HS-27A (cell line): Measurements from ENCODE around the gene GRK5.
"Not testable (repeated sequence)": the region's sequence is repeated elsewhere in the genome, so short reads cannot be mapped to it uniquely, and the experiment has no call there.

Experiments used
- DNase-seq: peaks from one replicate; pipeline ENCODE4 v3.0.0-alpha.2; 2012; ENCODE audit warnings: low read depth, missing footprints

GRK5 gene

DNA sequence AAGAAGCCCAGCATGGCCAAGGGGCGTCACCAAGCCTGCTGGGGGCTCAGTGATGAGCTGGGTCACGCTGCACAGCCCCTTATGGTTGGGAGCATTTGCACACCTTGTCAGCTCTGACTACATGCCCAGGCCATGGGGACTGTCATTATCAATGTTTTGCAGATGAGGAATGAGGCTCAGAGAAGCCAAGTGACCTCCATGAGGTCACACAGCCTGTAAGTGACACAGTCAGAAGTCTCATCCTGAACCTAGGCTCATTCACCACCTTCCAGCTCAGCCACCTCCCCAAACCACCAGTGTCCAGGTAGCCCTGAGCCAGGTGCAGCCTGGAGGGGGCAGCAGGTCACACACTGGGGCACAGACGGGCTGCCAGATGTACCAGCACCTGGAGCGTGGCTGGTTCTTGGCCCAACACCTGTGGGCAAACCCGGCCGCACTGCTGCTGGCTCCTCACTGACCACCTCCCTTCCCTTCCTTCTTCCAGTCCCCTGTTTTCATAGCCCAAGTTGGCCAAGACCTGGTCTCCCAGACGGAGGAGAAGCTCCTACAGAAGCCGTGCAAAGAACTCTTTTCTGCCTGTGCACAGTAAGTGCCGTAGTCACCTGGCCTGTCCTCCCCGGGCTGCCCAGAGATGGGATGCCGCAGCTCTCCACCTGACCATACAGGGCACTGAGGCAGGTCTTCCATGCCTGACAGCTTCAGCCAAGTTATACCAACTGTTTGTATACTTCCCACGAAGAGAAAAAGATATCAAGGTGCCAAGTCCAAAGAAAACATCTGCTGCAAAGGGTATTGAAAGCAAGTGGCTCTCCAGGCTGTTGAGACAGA, 215.5 kb downstream of the GRK5 start:
- DNase-seq: no peak

DNA sequence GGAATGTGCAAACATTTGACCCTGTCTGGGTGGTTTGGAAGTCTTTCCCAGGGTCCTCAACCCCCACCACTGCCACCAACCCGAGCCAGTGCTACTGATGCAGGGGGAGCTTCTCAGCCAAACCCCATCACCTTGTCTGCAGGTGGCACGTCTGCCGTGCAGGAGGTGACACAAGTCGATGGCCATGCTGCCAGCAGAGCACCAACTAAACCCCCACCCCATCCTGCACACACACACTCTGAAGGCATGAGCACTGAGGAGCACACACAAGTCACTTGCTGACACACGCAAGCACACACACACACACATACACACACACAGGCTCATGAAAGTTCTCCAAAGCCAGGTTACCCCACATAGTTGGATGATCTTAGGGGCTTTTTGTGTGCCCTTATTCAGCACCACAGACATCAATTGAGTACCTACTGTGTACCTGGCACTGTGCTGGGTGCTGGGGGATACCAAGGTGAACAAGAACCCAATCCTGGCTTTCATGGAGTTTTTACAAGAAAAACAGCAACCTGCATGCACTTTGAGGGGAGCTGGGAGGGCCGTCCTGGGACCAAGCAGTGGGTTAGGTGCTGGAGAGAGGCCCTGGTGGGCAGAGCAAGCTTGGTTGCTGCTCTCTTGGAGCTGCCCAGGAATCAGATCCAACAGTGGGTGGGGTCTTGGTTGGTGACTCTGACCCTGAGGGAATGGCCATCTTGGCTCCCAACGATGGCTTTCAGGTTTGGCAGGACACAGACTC, 216.3 kb downstream of the GRK5 start:
- no peak for DNase-seq

DNA sequence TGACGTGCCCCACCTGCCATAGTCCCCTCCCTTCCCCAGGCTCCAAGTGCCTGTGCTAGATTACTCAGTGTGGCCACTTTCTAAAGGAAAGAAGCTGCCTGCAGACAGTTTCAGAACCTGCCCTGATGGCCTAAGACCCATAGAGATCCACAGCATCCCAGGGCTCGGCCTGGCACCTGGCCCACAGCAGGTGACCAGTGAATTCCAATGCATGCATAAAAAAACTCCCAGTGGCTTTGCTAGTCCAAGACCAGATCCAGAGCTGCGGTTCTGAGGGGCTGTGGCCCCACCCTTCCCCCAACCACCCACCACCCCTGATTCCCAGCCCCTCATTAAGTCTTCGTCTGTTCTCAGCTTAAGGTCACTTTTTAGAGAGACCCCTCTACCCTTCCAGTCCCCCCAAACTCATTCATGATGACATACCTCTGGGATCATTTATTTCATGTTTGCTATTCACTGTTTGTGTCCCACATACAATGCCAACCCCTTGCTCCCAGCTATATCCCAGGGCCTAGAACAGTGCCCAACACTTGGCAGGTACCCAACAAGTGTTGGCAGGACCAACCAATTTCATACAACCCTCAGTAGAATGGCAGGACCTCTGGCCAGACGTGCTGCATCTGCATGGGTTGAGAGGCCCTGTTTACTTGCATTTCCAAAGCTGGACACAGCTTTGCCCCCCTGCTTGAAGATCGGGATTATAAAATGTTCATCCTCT, 217.0 kb downstream of the GRK5 start:
- DNase-seq: no peak

DNA sequence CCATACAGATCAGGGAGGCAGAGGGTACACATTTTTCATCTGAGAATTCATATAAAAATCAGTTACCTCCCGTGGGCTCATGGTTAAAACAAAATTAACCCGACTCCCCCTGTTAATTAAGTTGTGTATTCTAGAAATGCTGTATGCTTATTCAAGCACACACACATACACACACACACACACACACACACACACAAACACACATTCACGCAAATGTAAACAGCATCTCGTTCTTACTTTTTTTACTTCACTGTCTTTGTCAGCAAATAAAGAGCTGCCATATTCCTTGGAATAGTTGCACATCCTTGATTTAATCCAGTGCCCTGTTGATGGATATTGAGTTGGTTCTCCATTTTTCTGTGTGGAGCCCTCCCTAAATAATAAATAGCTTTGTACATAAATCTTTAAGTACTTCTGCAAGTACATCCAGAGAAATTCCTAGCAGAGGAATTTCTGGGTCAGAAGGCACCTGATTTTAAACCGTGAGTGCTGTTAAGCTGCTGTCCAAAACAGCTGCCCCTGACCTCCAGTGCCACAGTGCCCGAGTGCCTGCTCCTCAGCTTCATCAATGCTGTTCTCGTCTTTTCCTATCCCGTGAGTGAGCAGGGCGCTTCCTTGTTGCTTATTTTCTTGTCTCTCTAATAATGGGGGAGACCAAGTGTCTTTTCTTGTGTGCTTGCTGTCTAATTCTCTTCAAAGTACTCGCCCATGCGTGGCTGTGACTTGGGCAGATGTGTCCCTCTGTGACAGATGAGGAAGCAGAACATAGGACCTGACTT, 217.9 kb downstream of the GRK5 start:
- no peak for DNase-seq

DNA sequence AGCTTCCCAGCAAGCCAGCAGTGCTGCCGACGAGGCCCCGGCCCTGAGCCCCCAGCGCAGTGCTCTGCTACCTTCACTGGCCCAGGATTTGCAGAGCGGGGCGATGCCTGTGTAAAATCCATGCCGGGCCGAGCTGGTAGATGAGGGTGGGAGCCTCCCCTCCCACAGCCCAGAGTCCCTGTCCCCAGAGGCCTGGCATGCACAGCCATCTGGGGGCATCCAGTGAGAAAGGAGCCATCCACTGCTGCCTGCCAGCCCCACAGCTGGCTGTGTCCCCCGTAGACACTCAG, 218.5 kb downstream of the GRK5 start:
- no peak for DNase-seq

- DNase-seq: no peak
These were observed 219.3 kb downstream of the GRK5 start for GRCh38 chr10:119426699-119427098.

- DNase-seq: no peak
These were observed 220.0 kb downstream of the GRK5 start for GRCh38 chr10:119427263-119427864.

DNA sequence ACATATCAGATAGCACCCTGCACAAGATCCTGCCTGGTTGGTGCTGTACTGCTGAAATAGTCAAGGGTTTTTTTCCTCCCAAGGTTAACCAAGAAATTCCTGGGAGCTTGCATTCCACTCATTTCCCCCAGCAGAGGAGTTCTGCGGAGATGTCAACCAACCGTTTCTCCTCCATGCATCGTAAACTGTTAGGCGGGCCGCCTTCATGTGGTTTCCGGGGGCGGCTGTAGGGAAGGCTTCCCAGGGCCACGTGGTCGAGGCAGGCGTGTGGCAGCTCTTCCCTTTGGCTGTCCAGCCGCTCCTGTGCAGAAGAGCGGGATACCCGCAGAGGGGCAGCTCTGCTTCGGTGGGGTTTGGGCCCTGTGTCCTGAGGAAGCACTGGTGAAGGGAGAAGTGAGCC, 221.4 kb downstream of the GRK5 start:
- no peak for DNase-seq

DNA sequence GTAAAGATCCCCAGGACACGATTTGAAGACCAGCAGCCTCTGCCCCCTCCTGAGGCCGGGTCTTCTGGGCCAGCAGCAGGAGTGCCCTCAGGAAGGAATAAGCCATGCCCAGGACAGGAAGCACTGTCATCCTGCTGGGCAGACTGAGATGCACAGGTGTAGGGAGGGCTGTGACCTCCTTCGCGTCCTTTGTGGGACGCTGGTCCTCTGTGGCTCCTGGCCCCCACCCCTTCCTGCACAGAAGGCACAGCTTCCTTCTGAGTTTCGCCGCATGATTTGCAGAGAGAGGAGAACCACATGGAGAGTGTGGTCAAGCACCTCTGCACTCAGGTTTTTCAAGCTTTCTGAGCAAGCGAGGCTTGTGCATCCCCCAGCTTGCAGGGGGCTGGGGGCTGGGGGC, 222.4 kb downstream of the GRK5 start:
- no peak for DNase-seq

DNA sequence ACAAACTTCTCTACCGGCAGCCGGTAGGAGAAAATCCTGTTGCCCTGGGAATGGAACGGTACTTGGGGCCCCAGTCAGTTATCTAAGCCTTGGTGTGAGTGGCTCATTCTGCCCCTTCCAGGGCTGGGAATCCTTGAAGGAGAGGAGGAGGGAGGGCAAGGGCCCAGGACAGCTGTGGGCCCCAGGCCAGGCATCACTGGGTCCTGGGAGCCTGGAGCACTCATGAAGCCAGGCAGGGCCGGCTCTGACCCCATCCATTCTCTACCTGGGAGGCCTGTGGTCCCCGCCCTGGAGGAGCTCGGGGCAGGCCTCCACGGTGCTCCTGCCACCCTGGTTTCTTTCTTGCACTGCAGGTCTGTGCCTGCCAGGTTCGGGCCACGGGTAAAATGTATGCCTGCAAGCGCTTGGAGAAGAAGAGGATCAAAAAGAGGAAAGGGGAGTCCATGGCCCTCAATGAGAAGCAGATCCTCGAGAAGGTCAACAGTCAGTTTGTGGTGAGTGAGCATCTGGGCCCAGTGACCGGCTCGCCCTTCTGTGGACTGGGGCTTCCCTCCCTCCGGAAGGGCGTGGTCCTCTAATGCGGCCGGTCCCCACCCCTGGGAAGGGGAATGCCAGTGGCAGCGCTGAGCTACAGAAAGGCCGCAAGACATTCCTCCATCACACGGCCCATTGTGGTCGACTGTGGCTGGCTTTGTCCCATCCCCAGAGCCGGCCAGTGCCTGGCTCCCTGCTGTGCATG, 223.8 kb downstream of the GRK5 start:
- DNase-seq: no peak

DNA sequence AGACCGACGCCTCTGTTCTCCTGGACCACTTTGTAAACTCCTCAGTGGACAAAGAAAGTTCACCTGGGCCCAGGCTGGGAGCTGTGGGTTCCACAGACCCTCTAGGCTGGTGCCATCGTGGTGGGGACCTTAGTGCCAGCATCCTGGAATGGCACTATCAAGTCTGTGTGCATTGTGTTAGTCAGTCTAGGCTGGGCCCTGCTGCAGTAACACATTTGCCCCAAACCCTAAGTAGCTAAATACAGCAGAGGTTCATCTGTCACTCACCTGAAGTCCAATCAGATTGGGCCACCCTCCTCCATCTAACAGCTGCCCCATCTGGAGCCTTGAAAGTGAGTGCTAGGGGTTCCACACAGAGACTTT, 224.4 kb downstream of the GRK5 start:
- no peak for DNase-seq

DNA sequence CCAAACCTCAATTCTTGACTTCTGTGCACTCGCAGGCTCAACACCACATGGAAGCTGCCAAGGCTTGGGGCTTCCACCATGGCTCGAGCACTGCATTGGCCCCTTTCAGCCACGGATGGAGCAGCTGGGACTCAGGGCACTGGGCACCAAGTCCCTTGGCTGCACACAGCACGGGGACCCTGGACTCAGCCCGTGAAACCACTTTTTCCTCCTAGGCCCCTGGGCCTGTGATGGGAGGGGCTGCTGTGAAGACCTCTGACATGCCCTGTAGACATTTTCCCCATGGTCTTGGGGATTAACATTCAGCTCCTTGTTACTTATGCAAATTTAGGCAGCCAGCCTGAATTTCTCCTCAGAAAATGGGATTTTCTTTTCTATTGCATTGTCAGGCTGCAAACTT, 227.6 kb downstream of the GRK5 start:
- DNase-seq: not testable (repeated sequence)

- no peak for DNase-seq
These were observed 231.3 kb downstream of the GRK5 start for GRCh38 chr10:119438717-119439116.

- no peak for DNase-seq
These were observed 232.6 kb downstream of the GRK5 start for GRCh38 chr10:119439922-119440321.

DNA sequence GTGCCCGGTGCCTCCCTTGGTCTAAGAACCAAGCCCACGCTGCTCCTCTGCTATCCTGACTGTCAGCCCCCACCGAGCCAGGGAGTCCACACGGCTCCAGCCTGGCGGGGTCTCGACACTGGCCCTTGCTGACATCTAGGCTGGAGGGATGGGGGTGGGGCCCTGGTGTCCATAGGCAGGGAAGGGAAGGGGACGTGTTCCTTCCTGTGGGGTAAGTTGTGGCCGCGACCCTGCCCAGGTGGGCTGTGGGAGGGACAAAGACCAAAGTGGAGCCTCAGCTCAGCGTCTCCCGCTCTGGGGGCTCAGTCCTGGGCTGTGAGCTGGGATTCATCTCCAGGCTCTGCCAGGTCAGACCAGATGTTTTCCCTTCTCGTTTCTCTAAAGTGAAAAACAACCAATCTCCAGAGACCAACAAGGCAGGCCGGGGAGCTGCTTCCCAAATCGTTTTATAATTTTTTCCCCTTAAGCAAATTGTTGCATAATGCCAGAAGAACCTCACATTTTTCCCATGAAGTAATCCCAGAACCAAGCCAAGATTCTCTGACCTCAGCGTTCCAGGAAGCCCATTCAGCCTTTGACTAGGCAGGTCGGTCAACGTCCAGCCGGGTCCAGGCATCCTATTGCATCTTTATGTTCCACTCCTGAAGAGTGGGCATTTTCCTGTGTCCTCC, 233.9 kb downstream of the GRK5 start:
- DNase-seq: no peak

- no peak for DNase-seq
These were observed 234.8 kb downstream of the GRK5 start for GRCh38 chr10:119441921-119442757.

- no peak for DNase-seq
These were observed 235.3 kb downstream of the GRK5 start for GRCh38 chr10:119442758-119443060.

DNA sequence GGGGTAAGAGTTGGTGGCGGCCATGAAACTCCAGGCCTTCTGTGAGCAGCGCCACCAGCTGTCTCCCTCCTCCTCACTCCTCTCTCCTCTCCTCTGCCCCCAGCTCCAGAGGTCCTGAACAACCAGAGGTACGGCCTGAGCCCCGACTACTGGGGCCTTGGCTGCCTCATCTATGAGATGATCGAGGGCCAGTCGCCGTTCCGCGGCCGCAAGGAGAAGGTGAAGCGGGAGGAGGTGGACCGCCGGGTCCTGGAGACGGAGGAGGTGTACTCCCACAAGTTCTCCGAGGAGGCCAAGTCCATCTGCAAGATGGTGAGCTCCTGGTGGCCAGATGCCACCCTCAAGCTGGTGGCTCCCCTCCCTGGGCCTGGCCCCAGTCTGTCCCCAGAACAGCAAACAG, 236.1 kb downstream of the GRK5 start:
- DNase-seq: no peak

DNA sequence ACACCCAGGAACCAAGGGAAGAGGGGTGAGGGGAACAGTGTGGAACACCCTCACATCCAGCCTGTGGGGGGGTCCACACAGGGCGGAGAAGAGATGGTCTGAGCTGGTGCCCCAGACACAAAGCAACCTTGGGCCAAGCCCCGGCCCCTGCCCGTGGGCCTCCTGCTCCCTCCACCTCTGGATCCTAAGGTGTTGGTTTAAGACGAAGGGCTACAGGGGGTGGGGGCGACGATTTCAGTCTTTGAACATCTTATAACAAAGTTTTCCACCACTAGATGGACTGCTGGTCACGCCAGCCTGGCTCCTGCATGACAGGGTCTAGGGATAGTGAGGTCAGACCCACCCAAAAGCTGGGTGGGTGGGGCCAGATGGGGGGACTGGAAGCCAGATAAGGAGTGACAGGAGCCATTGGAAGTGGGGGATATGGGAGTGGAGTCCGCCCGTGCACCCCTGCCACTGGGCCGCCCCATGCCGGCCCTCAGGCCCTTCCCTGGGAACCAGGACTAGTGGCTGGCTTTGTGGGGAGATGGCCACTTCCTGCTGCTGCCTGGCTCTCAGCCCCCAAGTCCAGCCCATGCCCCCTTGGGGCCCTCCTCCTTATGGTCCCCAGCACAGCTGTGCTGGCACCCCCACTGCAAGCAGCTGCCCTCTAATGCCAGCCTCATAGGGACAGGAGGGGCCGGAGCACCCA, 236.7 kb downstream of the GRK5 start:
- no peak for DNase-seq
